ENCODE results near the gene HES4. TPM values are rescaled to one million over a fixed set of nuclear protein-coding genes. Genes with fewer than 3 reads are reported as not detected.

HES4 gene
- total RNA-seq, 1 donor from 2014 or later, result 149 TPM

GRCh38 chr1:1047407-1047806, 47.5 kb upstream of the HES4 start:
- no peak overlapping the region for H3K9ac ChIP-seq (ENCODE audit: low read length)
- Mint-ChIP-seq H3K4me3 (ENCODE audit: unreplicated experiment) (no peak overlapping the region), H3K9me3 (ENCODE audit: unreplicated experiment) (no peaks in the 10 kb centered on the region), H3K27ac (ENCODE audit: unreplicated experiment) (peak overlapping the region; percentile 87), H3K4me1 (ENCODE audit: low read depth, unreplicated experiment) (no peaks in the 10 kb centered on the region), H3K36me3 (ENCODE audit: low read depth, unreplicated experiment) (peaks cover 15% of the 10 kb centered on the region), H3K27me3 (ENCODE audit: low read depth, unreplicated experiment) (no peaks in the 10 kb centered on the region)
- no peak overlapping the region for H3K4me3 ChIP-seq (ENCODE audit: insufficient read depth, low read depth, low read length)
- H3K9me3 ChIP-seq (ENCODE audit: insufficient read depth, low read depth, low read length), result no peaks in the 10 kb centered on the region
- H3K4me2 ChIP-seq (ENCODE audit: low read length), result no peak overlapping the region
- no peak overlapping the region for H3K27ac ChIP-seq (ENCODE audit: low read depth, low read length)
- no peaks in the 10 kb centered on the region for H3K27me3 ChIP-seq (ENCODE audit: insufficient read depth, low read length)
- DNase-seq (ENCODE audit: low read depth), result no peak
- H3K4me1 ChIP-seq (ENCODE audit: insufficient read depth, low read length), result no peaks in the 10 kb centered on the region
- H4K20me1 ChIP-seq (ENCODE audit: insufficient read depth, low read length), result peaks cover 33% of the 10 kb centered on the region
- H3K36me3 ChIP-seq (ENCODE audit: insufficient read depth, low read length), result peaks cover 4% of the 10 kb centered on the region
- FAIRE-seq, result no peak
- H3K79me2 ChIP-seq (ENCODE audit: insufficient read depth, low read length), result peaks cover 11% of the 10 kb centered on the region
- no peak overlapping the region for H2AFZ ChIP-seq (ENCODE audit: low read depth, low read length)
- TF ChIP-seq EZH2 (IDR thresholded peaks at IDR 0.05; ENCODE audit: insufficient read depth, low read length), result no peak
- no peak for TF ChIP-seq CTCF (IDR thresholded peaks at IDR 0.05; ENCODE audit: insufficient read depth, low read depth, low read length)

- FAIRE-seq, result no peak
- Mint-ChIP-seq H3K36me3 (ENCODE audit: low read depth, unreplicated experiment) (peaks cover 13% of the 10 kb centered on the region), H3K4me1 (ENCODE audit: low read depth, unreplicated experiment) (no peaks in the 10 kb centered on the region), H3K27ac (ENCODE audit: unreplicated experiment) (peak overlapping the region; percentile 87), H3K27me3 (ENCODE audit: low read depth, unreplicated experiment) (no peaks in the 10 kb centered on the region), H3K4me3 (ENCODE audit: unreplicated experiment) (no peak overlapping the region), H3K9me3 (ENCODE audit: unreplicated experiment) (no peaks in the 10 kb centered on the region)
- Histone ChIP-seq H4K20me1 (ENCODE audit: insufficient read depth, low read length) (peaks cover 33% of the 10 kb centered on the region), H3K9ac (ENCODE audit: low read length) (no peak overlapping the region), H3K4me1 (ENCODE audit: insufficient read depth, low read length) (no peaks in the 10 kb centered on the region), H2AFZ (ENCODE audit: low read depth, low read length) (no peak overlapping the region), H3K9me3 (ENCODE audit: insufficient read depth, low read depth, low read length) (no peaks in the 10 kb centered on the region), H3K4me3 (ENCODE audit: insufficient read depth, low read depth, low read length) (no peak overlapping the region), H3K79me2 (ENCODE audit: insufficient read depth, low read length) (peaks cover 17% of the 10 kb centered on the region), H3K27me3 (ENCODE audit: insufficient read depth, low read length) (no peaks in the 10 kb centered on the region), H3K27ac (ENCODE audit: low read depth, low read length) (no peak overlapping the region), H3K4me2 (ENCODE audit: low read length) (no peak overlapping the region), H3K36me3 (ENCODE audit: insufficient read depth, low read length) (no peaks in the 10 kb centered on the region)
- DNase-seq (ENCODE audit: low read depth), result no peak
- TF ChIP-seq EZH2 (IDR thresholded peaks at IDR 0.05; ENCODE audit: insufficient read depth, low read length) (no peak), CTCF (IDR thresholded peaks at IDR 0.05; ENCODE audit: insufficient read depth, low read depth, low read length) (no peak)
These were observed 46.9 kb upstream of the HES4 start for GRCh38 chr1:1046767-1047166.

- Histone ChIP-seq H3K4me3 (ENCODE audit: insufficient read depth, low read depth, low read length) (no peak overlapping the region), H3K79me2 (ENCODE audit: insufficient read depth, low read length) (peaks cover 18% of the 10 kb centered on the region), H3K27ac (ENCODE audit: low read depth, low read length) (no peak overlapping the region), H3K9ac (ENCODE audit: low read length) (no peak overlapping the region), H2AFZ (ENCODE audit: low read depth, low read length) (no peak overlapping the region), H3K4me2 (ENCODE audit: low read length) (no peak overlapping the region), H3K36me3 (ENCODE audit: insufficient read depth, low read length) (no peaks in the 10 kb centered on the region), H3K27me3 (ENCODE audit: insufficient read depth, low read length) (no peaks in the 10 kb centered on the region), H4K20me1 (ENCODE audit: insufficient read depth, low read length) (peaks cover 33% of the 10 kb centered on the region), H3K4me1 (ENCODE audit: insufficient read depth, low read length) (no peaks in the 10 kb centered on the region), H3K9me3 (ENCODE audit: insufficient read depth, low read depth, low read length) (no peaks in the 10 kb centered on the region)
- H3K9me3 Mint-ChIP-seq (ENCODE audit: unreplicated experiment), result no peaks in the 10 kb centered on the region
- FAIRE-seq (no peak), DNase-seq (ENCODE audit: low read depth) (no peak)
- H3K27me3 Mint-ChIP-seq (ENCODE audit: low read depth, unreplicated experiment), result no peaks in the 10 kb centered on the region
- H3K4me3 Mint-ChIP-seq (ENCODE audit: unreplicated experiment), result no peak overlapping the region
- no peaks in the 10 kb centered on the region for H3K4me1 Mint-ChIP-seq (ENCODE audit: low read depth, unreplicated experiment)
- no peak overlapping the region for H3K27ac Mint-ChIP-seq (ENCODE audit: unreplicated experiment)
- H3K36me3 Mint-ChIP-seq (ENCODE audit: low read depth, unreplicated experiment), result peaks cover 13% of the 10 kb centered on the region
- TF ChIP-seq EZH2 (IDR thresholded peaks at IDR 0.05; ENCODE audit: insufficient read depth, low read length), result no peak
- TF ChIP-seq CTCF (IDR thresholded peaks at IDR 0.05; ENCODE audit: insufficient read depth, low read depth, low read length), result no peak
These were observed 46.3 kb upstream of the HES4 start for GRCh38 chr1:1046243-1046642.
